ENCODE data around the gene MELTF.

- TF ChIP-seq CTCF (conservative IDR thresholded peaks at IDR 0.05; ENCODE audit: low read length): no peak
- no peak for TF ChIP-seq EZH2phosphoT487 (IDR thresholded peaks at IDR 0.05; ENCODE audit: borderline replicate concordance)
Measured at GRCh38 chr3:196987022-196987421, 42.6 kb downstream of the MELTF start.
